Adrenal gland (tissue), 12 donors: ENCODE results near the gene MFSD11. TPM values are rescaled to one million over a fixed set of nuclear protein-coding genes. Genes with fewer than 3 reads are reported as not detected.

Source experiments
- DNase-seq, 7 donors: peaks; one replicate each; pipeline ENCODE4 v3.0.0-alpha.2; 2019 to 2020
- H3K27ac ChIP-seq, 5 donors: fragments of 200-600 bp; sonication (generic) in 4 of 5; 1 replicate in 3 of 5; 2 replicates in 2 of 5; pipeline versions ENCODE4 v1.5.1 to v1.8.0; 2016 to 2020; ENCODE audit warnings: mild to moderate bottlenecking in 1 of 5
- H3K27me3 ChIP-seq: fragments of 200-600 bp; 2 replicates; pipeline ENCODE4 v1.8.0; 2021
- H3K36me3 ChIP-seq, 2 donors: fragments of 200-600 bp; replicated peaks in 1 of 2; 1 replicate in 1 of 2; 2 replicates in 1 of 2; pipeline versions ENCODE4 v1.5.1 to v1.8.0; 2018 to 2022
- H3K4me1 ChIP-seq, 2 donors: fragments of 200-600 bp; replicated peaks in 1 of 2; 1 replicate in 1 of 2; 2 replicates in 1 of 2; pipeline versions ENCODE4 v1.5.1 to v1.8.0; 2018 to 2021
- H3K4me3 ChIP-seq, 4 donors: fragments of 200-600 bp; sonication (generic) in 3 of 4; one replicate each; pipeline ENCODE4 v1.5.1; 2016 to 2018
- H3K9me3 ChIP-seq, 3 donors: fragments of 200-600 bp; sonication (generic) in 1 of 3; replicated peaks in 1 of 3; 1 replicate in 2 of 3; 2 replicates in 1 of 3; pipeline versions ENCODE4 v1.5.1 to v1.8.0; 2016 to 2021
- CTCF ChIP-seq, 6 experiments: fragments of 450-650 bp in 4 of 6; fragments of 200-600 bp in 2 of 6; sonication (generic) in 1 of 6; IDR thresholded peaks; 1 replicate in 5 of 6; 2 replicates in 1 of 6; pipeline versions ENCODE4 v1.5.1 to v1.8.0; 2016 to 2021; ENCODE audit warnings: antibody characterized with exemption in 6 of 6, mild to moderate bottlenecking in 2 of 6, moderate library complexity in 1 of 6
- POLR2A ChIP-seq, 2 donors: fragments of 450-650 bp; IDR thresholded peaks; one replicate each; pipeline ENCODE4 v1.6.1; 2017; ENCODE audit warnings: antibody characterized with exemption in 2 of 2, mild to moderate bottlenecking in 2 of 2, moderate library complexity in 1 of 2
- WGBS, 4 donors: extraction: QIAGEN DNeasy Blood & Tissue Kit in 2 of 4; methylation state at CpG; one replicate each; pipeline versions ENCODE4 v1.1.5 to v1.1.7; 2013 to 2017; 5-methylcytosine and 5-hydroxymethylcytosine counted together
- intact Hi-C, 2 donors: fragments of 100-400 bp; cut with DNase I; formaldehyde crosslinking; loops; one replicate each; pipeline versions ENCODE4 v1.14.1 to v1.15.0; 2022 to 2023
- microRNA counts, 2 donors: library from miRNA; unstranded; fragments of <30 nt; microRNA quantifications; one replicate each; lab custom pipeline; 2016
- microRNA-seq, 3 donors: library from miRNA; unstranded; fragments of <30 nt; microRNA quantifications; one replicate each; pipeline ENCODE4, GENCODE V29; 2017 to 2020
- polyA plus RNA-seq, 3 donors: library from polyadenylated mRNA; stranded (reverse); fragments of 200-250 nt in 2 of 3; fragments of 350-450 nt in 1 of 3; fragmentation: Illumina TruSeq in 1 of 3; extraction: RNeasy Lipid Tissue Mini Kit (QIAGEN cat#74804) in 1 of 3; gene quantifications; one replicate each; pipeline ENCODE4 v1.2.3, GENCODE V29; 2013 to 2014
- small RNA-seq, 2 donors: library from RNA; depleted of rRNA; stranded (forward); fragments of <200 nt; gene quantifications; one replicate each; pipeline ENCODE3, GENCODE V24; 2016
- total RNA-seq, 9 donors: library from RNA; depleted of rRNA in 4 of 9; stranded (reverse); fragments of >200 nt in 4 of 9; fragments of 120-200 nt in 1 of 9; fragmentation: NEBNext Ultra II Directional in 1 of 9; extraction: Animal tissue kit (Norgen Biotek cat#: 25700) in 1 of 9; gene quantifications; one replicate each; pipeline versions ENCODE4 v1.1.0 to v1.2.4, GENCODE V29; 2013 to 2023
- donor health status: healthy with polysubstance abuse.
- donor health status: Bipolar disorder and iron deficiency.
- donor health status: DM: yes; HTN: yes; CAD: no.
- donor health status: DM: no; HTN: no; CAD: no.
- donor health status: DM: no; HTN: no; CAD: no.
- donor health status: DM: yes; HTN: yes; CAD: no.

The MFSD11 gene
- total and polyA plus RNA-seq, 12 donors = 9.4 to 50.0 (median 29.9) TPM

- intact Hi-C loops = no loop called here
Measured at GRCh38 chr17:76824093-76824492, 86.2 kb downstream of the MFSD11 start.

GRCh38 chr17:76826330-76827068, 88.6 kb downstream of the MFSD11 start:
- Histone ChIP-seq H3K27me3 (no peaks in the 10 kb centered on the region), H3K4me1 (no peaks in the 10 kb centered on the region), H3K9me3 (no peaks in the 10 kb centered on the region), H3K27ac (no peak overlapping the region), H3K36me3 (no peaks in the 10 kb centered on the region), H3K4me3 (no peak overlapping the region)
- TF ChIP-seq POLR2A (IDR thresholded peaks at IDR 0.05) (no peak), CTCF (IDR thresholded peaks at IDR 0.05) (no peak)
- 71 to 77% (median 74%) methylated on average over 18 to 24 of the region's 24 CpGs for whole genome bisulfite sequencing, 4 donors
- intact Hi-C loops = no loop called here
- DNase-seq = no peak

More at GRCh38 chr17:76824093-76824492, 86.2 kb downstream of the MFSD11 start:
- no peaks in the 10 kb centered on the region for H3K27me3 ChIP-seq
- no peak overlapping the region for H3K27ac ChIP-seq
- H3K4me3 ChIP-seq = no peak overlapping the region
- H3K4me1 ChIP-seq = no peaks in the 10 kb centered on the region
- WGBS, 4 donors = 71 to 84% (median 78%) methylated on average over 12 of the region's 12 CpGs
- TF ChIP-seq POLR2A (IDR thresholded peaks at IDR 0.05) = no peak
- no peak for TF ChIP-seq CTCF (IDR thresholded peaks at IDR 0.05)
- DNase-seq = no peak
- H3K36me3 ChIP-seq = no peaks in the 10 kb centered on the region
- no peaks in the 10 kb centered on the region for H3K9me3 ChIP-seq

- H3K4me1 ChIP-seq = no peaks in the 10 kb centered on the region
- no peak overlapping the region for H3K27ac ChIP-seq
- no peak overlapping the region for H3K4me3 ChIP-seq
- no peaks in the 10 kb centered on the region for H3K36me3 ChIP-seq
- intact Hi-C loops = no loop called here
- no peaks in the 10 kb centered on the region for H3K9me3 ChIP-seq
- WGBS, 4 donors = 77 to 85% (median 82%) methylated on average over 10 to 14 of the region's 14 CpGs
- no peaks in the 10 kb centered on the region for H3K27me3 ChIP-seq
- DNase-seq = no peak
- TF ChIP-seq CTCF (IDR thresholded peaks at IDR 0.05) = no peak
- TF ChIP-seq POLR2A (IDR thresholded peaks at IDR 0.05) = no peak
Measured at GRCh38 chr17:76827736-76828135, 89.8 kb downstream of the MFSD11 start.

MicroRNAs within 50 kb of the gene (microRNA counts, 767-probe panel; counts per million panel counts)
- microRNA hsa-miR-636 (lab: Ali Mortazavi, UCI) = 0 counts per million in 2 donors

Small RNA genes lying within 50 kb of the gene (microRNA-seq; reads per million reads assigned to microRNA genes)
- 0.45 to 2.7 (median 2.6) reads per million in 3 donors for gene MIR636

Small RNA genes lying within 50 kb of the gene (small RNA-seq; reads per million reads assigned to genes)
- gene AC005837.3 (0 reads per million in 2 donors), gene RF02271 (0 reads per million in 2 donors), gene RNU6-97P (0 reads per million in 2 donors), gene RNY4P36 (0 reads per million in 2 donors)

Other genes with a start within 250 kb of the MFSD11 start
- gene RHBDF2, start 236.7 kb upstream of the MFSD11 start, total RNA-seq = 100 to 1,000 TPM in 1 of 9 donors, 10 to 100 TPM in 7, 1 to 10 TPM in 1; 9.9 to 156 (median 43.6) TPM
- 10 to 100 TPM in 2 of 3 donors, 1 to 10 TPM in 1; 4.9 to 39.3 (median 19.1) TPM for gene RHBDF2, start 236.7 kb upstream of the MFSD11 start, polyA plus RNA-seq
- gene CYGB, start 200.4 kb upstream of the MFSD11 start, total RNA-seq = 10 to 100 TPM in 7 of 9 donors, 1 to 10 TPM in 2; 6.3 to 18.1 (median 13.9) TPM
- gene CYGB, start 200.4 kb upstream of the MFSD11 start, polyA plus RNA-seq = 10 to 100 TPM in 2 of 3 donors, 1 to 10 TPM in 1; 7.8 to 38.3 (median 32.1) TPM
- gene PRCD, start 198.1 kb upstream of the MFSD11 start, total RNA-seq = 1 to 10 TPM in 7 of 9 donors, not detected in 2; 1.5 to 9.5 (median 3.0) TPM
- gene PRCD, start 198.1 kb upstream of the MFSD11 start, polyA plus RNA-seq = 10 to 100 TPM in 2 of 3 donors, 1 to 10 TPM in 1; 4.5 to 37.2 (median 14.3) TPM
- 10 to 100 TPM in 2 of 9 donors, 1 to 10 TPM in 6, under 1 TPM in 1; 0.50 to 37.8 (median 6.0) TPM for gene ST6GALNAC2, start 152.3 kb upstream of the MFSD11 start, total RNA-seq
- 1 to 10 TPM; 3.4 to 4.3 (median 3.8) TPM for gene ST6GALNAC2, start 152.3 kb upstream of the MFSD11 start, polyA plus RNA-seq
- under 1 TPM in 3 of 9 donors, not detected in 6; 0.25 to 0.76 (median 0.33) TPM for gene ST6GALNAC1, start 94.4 kb upstream of the MFSD11 start, total RNA-seq
- under 1 TPM in 2 of 3 donors, not detected in 1; 0.47 to 0.88 TPM for gene ST6GALNAC1, start 94.4 kb upstream of the MFSD11 start, polyA plus RNA-seq
- 100 to 1,000 TPM; 200 to 671 (median 375) TPM for gene MXRA7, start 27.2 kb upstream of the MFSD11 start, total RNA-seq
- gene MXRA7, start 27.2 kb upstream of the MFSD11 start, polyA plus RNA-seq = 100 to 1,000 TPM in 2 of 3 donors, 10 to 100 TPM in 1; 81.5 to 573 (median 167) TPM
- 100 to 1,000 TPM in 1 of 9 donors, 10 to 100 TPM in 8; 23.5 to 105 (median 37.7) TPM for gene JMJD6, start 11.5 kb upstream of the MFSD11 start, total RNA-seq
- gene JMJD6, start 11.5 kb upstream of the MFSD11 start, polyA plus RNA-seq = 10 to 100 TPM; 53.7 to 66.9 (median 58.8) TPM
- gene METTL23, start 11.3 kb upstream of the MFSD11 start, total RNA-seq = 10 to 100 TPM; 24.6 to 91.5 (median 38.9) TPM
- gene METTL23, start 11.3 kb upstream of the MFSD11 start, polyA plus RNA-seq = 10 to 100 TPM; 48.0 to 84.9 (median 54.5) TPM
- 100 to 1,000 TPM; 115 to 242 (median 206) TPM for gene SRSF2, start 788 bp upstream of the MFSD11 start, total RNA-seq
- gene SRSF2, start 788 bp upstream of the MFSD11 start, polyA plus RNA-seq = 100 to 1,000 TPM; 103 to 269 (median 151) TPM
- gene MGAT5B, start 130.3 kb downstream of the MFSD11 start, total RNA-seq = under 1 TPM in 8 of 9 donors, not detected in 1; 0.26 to 0.83 (median 0.56) TPM
- 1 to 10 TPM in 1 of 3 donors, under 1 TPM in 2; 0.24 to 1.0 (median 0.80) TPM for gene MGAT5B, start 130.3 kb downstream of the MFSD11 start, polyA plus RNA-seq